Muscle layer of duodenum (tissue), 2 donors: ENCODE results near the gene CCDC149.
A peak's percentile ranks its signal among the peaks of the same experiment; 100 is the strongest.

Source experiments
- H3K27ac ChIP-seq: one replicate; pipeline ENCODE4 v1.7.0; 2013; ENCODE audit warnings: mild to moderate bottlenecking, low read length
- H3K27me3 ChIP-seq: one replicate; pipeline ENCODE4 v1.7.0; 2013; ENCODE audit warnings: low read depth, mild to moderate bottlenecking, control low read depth, low read length
- H3K36me3 ChIP-seq, 2 donors: one replicate each; pipeline ENCODE4 v1.7.0; 2013; ENCODE audit warnings: low read length in 2 of 2, control low read depth in 1 of 2, mild to moderate bottlenecking in 1 of 2; ENCODE audit not compliant: insufficient read depth in 2 of 2, control insufficient read depth in 1 of 2
- H3K4me1 ChIP-seq, 2 donors: one replicate each; pipeline ENCODE4 v1.7.0; 2013; ENCODE audit warnings: low read length in 2 of 2, mild to moderate bottlenecking in 2 of 2, control low read depth in 1 of 2, moderate library complexity in 1 of 2; ENCODE audit not compliant: insufficient read depth in 2 of 2, control insufficient read depth in 1 of 2
- H3K4me3 ChIP-seq, 2 donors: one replicate each; pipeline ENCODE4 v1.7.0; 2013; ENCODE audit warnings: low read length in 2 of 2, low read depth in 1 of 2, mild to moderate bottlenecking in 1 of 2
- H3K9me3 ChIP-seq, 2 donors: one replicate each; pipeline ENCODE4 v1.7.0; 2013; ENCODE audit warnings: low read length in 2 of 2, control low read depth in 1 of 2, mild to moderate bottlenecking in 1 of 2; ENCODE audit not compliant: control insufficient read depth in 1 of 2
- donor health status: healthy.

CCDC149 gene

DNA sequence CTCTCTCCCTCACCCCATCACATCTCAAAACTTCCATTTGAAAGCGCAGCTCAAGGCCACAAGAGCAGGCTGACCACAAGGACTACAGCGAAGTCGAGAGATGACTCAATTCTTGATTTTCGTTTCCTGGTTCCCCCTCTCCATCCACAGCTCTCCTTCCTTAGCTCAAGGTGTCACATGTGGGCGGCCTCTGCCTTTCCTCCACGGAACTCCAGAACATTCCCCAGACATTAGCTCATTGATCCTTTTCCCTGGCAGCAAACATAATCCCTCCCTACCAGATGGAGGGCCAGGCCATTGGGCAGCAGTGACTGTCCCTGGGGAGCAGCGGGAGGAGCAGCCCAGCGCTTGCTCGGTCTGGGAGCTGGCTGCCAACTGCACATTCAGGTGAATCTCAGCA, 56.3 kb downstream of the CCDC149 start:
- Histone ChIP-seq H3K36me3 (no peaks in the 10 kb centered on the region), H3K27me3 (no peaks in the 10 kb centered on the region), H3K27ac (no peak overlapping the region), H3K9me3 (no peaks in the 10 kb centered on the region), H3K4me1 (peaks cover 10 to 28% of the 10 kb centered on the region in 2 donors), H3K4me3 (no peak overlapping the region)

DNA sequence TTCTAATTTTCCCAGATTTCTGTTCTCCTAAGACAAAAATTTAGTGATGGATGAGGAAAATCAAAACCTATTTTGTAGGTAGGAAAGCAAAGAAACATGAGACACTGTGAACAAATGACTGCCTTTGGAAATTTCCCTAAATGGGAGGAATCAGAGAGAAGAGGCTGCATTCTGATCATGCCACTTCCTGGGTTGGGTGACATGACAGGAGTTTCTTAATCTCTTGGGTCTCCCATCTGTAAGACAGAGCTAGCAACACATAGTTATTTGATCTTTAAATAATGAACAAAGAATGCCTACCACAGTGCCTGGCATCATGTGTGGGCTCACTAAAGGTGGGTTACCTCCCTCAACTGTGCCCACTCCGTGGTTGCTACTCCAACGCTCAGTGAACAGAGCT, 57.1 kb downstream of the CCDC149 start:
- H3K36me3 ChIP-seq, result no peaks in the 10 kb centered on the region
- H3K4me3 ChIP-seq, result no peak overlapping the region
- peaks cover 10 to 36% of the 10 kb centered on the region in 2 donors for H3K4me1 ChIP-seq
- no peak overlapping the region for H3K27ac ChIP-seq
- no peaks in the 10 kb centered on the region for H3K27me3 ChIP-seq
- H3K9me3 ChIP-seq, result no peaks in the 10 kb centered on the region

DNA sequence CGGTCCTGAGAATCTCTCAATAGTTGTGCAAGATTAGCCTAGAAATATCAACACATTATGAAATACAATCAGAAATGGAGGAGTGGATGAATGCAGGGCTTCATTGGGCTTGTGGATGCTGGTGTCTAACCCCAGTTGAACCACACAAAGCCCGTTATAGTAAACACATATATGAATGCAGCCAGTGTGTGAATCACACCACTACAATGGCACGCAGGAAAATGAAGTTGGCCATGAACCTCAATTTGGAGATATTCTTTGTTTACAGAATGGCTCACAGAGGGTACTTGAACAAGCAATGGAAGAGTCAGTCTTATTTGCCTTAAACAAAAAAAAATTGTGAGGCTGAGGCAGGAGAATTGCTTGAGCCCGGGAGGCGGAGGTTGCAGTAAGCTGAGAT, 59.7 kb downstream of the CCDC149 start:
- H3K4me3 ChIP-seq, result no peak overlapping the region
- H3K36me3 ChIP-seq, result no peaks in the 10 kb centered on the region
- no peaks in the 10 kb centered on the region for H3K27me3 ChIP-seq
- no peak overlapping the region for H3K27ac ChIP-seq
- H3K4me1 ChIP-seq, result peaks cover 2 to 41% of the 10 kb centered on the region in 2 donors
- H3K9me3 ChIP-seq, result no peaks in the 10 kb centered on the region

DNA sequence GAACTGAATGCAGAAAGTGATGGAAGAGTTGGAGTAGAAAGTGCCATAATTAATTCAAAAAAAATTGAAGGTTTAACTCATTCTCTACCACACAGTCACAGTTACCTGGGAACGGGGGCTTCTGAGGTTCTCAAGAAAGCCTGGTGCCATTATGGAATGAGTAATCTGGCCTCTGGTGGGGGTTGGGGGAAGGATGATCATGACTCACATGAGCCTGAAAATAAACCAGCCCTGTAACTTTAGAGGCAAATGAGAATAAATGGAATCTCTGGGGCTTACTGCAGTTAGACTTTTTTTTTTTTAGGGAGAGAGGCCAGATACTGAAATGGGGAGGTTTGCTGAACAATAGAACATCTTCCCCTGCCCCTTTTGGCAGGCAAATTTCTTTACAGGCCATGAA, 62.2 kb downstream of the CCDC149 start:
- no peaks in the 10 kb centered on the region for H3K27me3 ChIP-seq

DNA sequence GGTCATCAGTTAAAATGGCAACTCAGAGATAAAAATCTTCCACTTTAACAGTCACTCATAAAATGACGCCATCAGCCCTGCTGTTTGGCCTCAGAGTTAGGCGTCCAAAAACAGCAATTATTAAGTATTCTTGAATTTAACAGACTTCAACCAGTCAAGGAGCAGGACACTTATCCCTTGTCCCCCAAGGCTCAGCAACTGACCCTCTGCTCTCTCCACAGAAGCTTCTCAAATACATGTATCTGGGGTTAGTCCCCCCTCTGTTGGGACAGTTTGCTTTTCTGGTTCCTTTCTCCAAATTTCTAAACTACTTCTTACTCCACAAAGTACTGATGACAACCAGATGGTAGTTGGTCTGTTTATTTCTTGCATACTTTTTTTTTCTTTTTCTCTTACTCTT, 63.1 kb downstream of the CCDC149 start:
- H3K4me1 ChIP-seq, result peaks cover 0 to 26% of the 10 kb centered on the region in 2 donors
- peak overlapping the region; percentile 11 for H3K27ac ChIP-seq

More for the DNA sequence above, 62.2 kb downstream of the CCDC149 start:
- peaks cover 0 to 26% of the 10 kb centered on the region in 2 donors for H3K4me1 ChIP-seq
- H3K27ac ChIP-seq, result no peak overlapping the region
- peaks cover 0 to 3% of the 10 kb centered on the region in 2 donors for H3K36me3 ChIP-seq
- H3K4me3 ChIP-seq, result no peak overlapping the region
- no peaks in the 10 kb centered on the region for H3K9me3 ChIP-seq

DNA sequence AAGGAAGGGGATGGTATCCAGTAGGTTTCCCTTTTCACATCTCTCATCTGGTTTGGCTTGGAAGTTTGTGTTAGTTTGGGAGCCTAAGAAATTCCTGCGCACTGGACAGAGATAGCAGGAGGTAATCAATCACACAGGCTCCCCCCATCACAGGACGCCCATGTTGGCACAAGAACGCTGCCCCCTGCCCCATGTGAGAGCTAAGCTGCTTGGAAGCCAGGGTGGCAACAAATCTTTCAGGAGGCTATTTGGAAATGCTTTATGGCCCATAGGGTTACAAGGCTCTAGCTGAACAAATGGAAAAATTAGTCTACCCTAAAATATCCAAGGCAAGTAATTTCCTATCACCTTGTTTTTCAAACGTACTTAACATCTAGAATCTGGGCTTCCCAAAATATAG, 63.5 kb downstream of the CCDC149 start:
- no peaks in the 10 kb centered on the region for H3K27me3 ChIP-seq
- H3K4me1 ChIP-seq, result peaks cover 0 to 26% of the 10 kb centered on the region in 2 donors
- H3K36me3 ChIP-seq, result peaks cover 0 to 3% of the 10 kb centered on the region in 2 donors
- H3K9me3 ChIP-seq, result no peaks in the 10 kb centered on the region
- H3K27ac ChIP-seq, result no peak overlapping the region
- no peak overlapping the region for H3K4me3 ChIP-seq

More for the DNA sequence above, 63.1 kb downstream of the CCDC149 start:
- Histone ChIP-seq H3K36me3 (peaks cover 0 to 3% of the 10 kb centered on the region in 2 donors), H3K27me3 (no peaks in the 10 kb centered on the region), H3K9me3 (no peaks in the 10 kb centered on the region), H3K4me3 (no peak overlapping the region)

DNA sequence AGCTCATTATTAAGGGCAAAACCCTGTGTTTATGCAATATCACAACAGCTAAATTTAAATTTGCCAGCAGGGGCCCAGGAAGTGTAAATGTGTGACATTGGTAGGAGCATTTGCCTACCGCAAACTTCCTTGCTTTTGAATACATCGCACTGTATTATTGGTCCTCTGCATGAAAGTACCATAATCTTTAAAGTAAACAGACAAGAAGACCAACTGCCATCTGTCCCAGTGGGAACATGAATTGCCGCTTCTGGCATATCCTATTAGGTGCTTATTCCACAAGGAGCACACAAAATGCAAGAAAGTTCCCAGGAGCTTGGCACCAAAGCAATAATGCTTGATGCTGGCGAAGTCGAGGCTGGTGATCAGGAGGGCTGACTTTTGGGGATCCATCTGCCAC, 66.1 kb downstream of the CCDC149 start:
- Histone ChIP-seq H3K9me3 (no peaks in the 10 kb centered on the region), H3K27me3 (no peaks in the 10 kb centered on the region), H3K36me3 (peaks cover 0 to 3% of the 10 kb centered on the region in 2 donors), H3K27ac (no peak overlapping the region), H3K4me1 (peaks cover 0 to 42% of the 10 kb centered on the region in 2 donors), H3K4me3 (no peak overlapping the region)

DNA sequence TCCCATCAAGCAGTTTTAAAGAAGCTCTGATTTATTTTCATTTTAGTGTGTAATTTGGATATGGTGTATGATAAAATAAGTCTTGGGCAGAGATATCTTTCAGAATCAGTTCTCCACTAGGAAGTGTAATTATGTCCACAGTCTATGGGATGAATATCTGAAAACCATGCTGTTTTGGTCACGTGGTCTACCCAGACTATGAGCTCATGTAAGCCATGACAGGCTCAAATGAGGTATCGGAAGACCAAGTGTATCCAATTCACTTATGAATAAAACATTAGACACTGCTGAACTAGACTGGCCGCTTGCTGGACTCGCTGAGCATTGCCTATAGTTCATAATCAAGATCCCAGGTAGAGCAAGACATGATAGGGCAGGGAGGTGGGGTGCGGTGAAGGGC, 66.9 kb downstream of the CCDC149 start:
- peaks cover 0 to 42% of the 10 kb centered on the region in 2 donors for H3K4me1 ChIP-seq
- H3K9me3 ChIP-seq, result no peaks in the 10 kb centered on the region
- H3K4me3 ChIP-seq, result no peak overlapping the region
- no peak overlapping the region for H3K27ac ChIP-seq
- H3K27me3 ChIP-seq, result no peaks in the 10 kb centered on the region
- H3K36me3 ChIP-seq, result peaks cover 0 to 3% of the 10 kb centered on the region in 2 donors

DNA sequence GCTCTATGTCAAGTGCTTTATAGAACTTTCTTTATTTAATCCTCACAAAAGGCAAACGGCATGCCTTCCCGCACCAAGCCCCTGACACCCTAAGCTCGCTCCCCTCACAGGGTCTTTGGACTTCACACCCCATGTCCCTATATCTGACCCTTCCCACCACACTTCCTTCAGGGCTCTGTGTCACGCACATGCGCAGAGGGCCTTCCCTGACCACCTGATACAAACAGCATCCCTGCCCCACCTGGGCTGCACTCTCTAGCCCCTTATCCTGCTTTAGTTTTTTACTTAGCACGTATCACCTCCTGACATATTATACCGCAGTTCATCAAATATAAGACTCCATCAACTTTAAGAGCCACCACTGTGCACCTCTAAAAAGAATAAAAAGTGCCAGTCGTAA, 67.7 kb downstream of the CCDC149 start:
- Histone ChIP-seq H3K36me3 (peaks cover 0 to 3% of the 10 kb centered on the region in 2 donors), H3K27me3 (no peaks in the 10 kb centered on the region), H3K27ac (no peak overlapping the region), H3K4me3 (no peak overlapping the region), H3K9me3 (no peaks in the 10 kb centered on the region), H3K4me1 (peaks cover 0 to 34% of the 10 kb centered on the region in 2 donors)

DNA sequence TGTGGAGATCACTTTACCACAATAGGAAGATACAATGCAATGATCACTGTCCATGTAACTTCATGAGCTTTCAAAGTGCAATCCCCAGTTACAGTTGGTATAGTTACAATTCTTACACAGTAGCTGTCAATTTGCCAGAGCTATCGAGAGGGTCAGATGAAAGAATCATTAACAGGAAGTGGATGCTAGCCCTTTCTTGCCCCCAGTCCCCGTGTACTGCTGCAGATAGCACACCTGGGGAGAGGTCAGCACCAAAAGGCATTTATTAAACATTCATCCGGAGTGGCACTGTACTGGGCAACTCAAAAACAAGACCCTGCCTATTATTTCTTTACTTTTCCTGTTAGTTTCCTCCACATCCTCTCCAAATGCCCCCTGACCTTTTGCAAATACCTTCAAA, 69.7 kb downstream of the CCDC149 start:
- Histone ChIP-seq H3K4me3 (no peak overlapping the region), H3K4me1 (peaks cover 0 to 29% of the 10 kb centered on the region in 2 donors), H3K9me3 (no peaks in the 10 kb centered on the region), H3K27me3 (no peaks in the 10 kb centered on the region), H3K27ac (no peak overlapping the region), H3K36me3 (peaks cover 0 to 3% of the 10 kb centered on the region in 2 donors)

DNA sequence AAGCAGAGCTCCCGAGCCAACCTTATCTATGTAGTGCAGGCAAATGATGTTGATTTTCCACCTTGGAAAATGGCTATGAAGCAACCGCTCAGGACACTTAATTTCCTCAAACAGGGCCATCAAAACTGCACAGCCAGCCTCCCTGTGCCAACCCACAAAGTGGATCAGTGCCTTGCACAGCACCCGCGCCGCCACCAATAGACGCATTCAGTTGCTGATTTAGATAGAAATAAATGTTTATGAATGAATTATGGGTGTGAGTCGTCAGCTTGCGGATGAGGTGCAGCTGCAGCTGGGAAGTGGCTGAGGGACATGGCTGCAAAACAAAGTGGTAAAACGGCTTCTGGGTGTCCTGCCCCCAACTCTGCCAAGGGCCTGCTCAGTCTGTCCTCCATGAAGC, 70.5 kb downstream of the CCDC149 start:
- Histone ChIP-seq H3K27ac (no peak overlapping the region), H3K36me3 (peaks cover 7 to 8% of the 10 kb centered on the region in 2 donors), H3K4me3 (no peak overlapping the region), H3K27me3 (no peaks in the 10 kb centered on the region), H3K4me1 (peaks cover 0 to 29% of the 10 kb centered on the region in 2 donors), H3K9me3 (no peaks in the 10 kb centered on the region)

DNA sequence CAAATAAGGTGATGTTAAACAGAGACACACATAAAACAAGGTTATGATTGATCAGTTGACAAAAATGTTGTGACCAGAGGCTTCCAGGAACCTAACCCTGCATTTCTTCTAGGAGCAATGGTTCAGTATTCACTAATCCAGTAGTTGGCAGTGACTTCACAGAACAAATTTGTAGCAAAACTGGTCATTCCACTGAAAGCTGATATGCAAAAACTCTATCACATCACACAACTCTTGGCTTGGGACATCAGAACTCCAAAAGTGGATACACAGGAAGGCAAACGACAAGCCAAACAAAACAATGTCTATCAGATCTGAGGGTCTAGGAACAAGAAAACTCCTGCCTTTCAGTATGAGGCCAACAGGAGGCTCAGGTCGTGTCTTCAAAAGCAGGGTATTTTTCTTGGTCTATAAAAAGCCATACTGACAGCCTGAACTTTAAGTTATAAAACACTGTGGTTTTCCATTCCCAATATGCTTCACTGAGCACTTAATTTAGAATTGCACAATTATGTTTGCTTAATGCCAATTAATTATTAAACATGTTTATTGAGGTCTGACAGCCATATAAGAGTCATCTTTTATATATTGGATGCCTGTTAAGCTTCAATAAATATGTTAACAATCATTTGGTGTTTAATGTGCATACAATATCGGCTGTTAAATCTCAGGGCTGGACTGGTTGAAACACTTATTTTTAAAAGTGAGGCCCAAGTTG, 71.9 kb downstream of the CCDC149 start:
- Histone ChIP-seq H3K4me1 (peaks cover 0 to 29% of the 10 kb centered on the region in 2 donors), H3K9me3 (no peaks in the 10 kb centered on the region), H3K27ac (no peak overlapping the region), H3K36me3 (peaks cover 7 to 8% of the 10 kb centered on the region in 2 donors), H3K27me3 (no peaks in the 10 kb centered on the region), H3K4me3 (no peak overlapping the region)
